Kidney (tissue), 14 donors: Measurements from ENCODE around the gene SS18. TPM values are rescaled to one million over a fixed set of nuclear protein-coding genes. Genes with fewer than 3 reads are reported as not detected.

Source experiments
- DNase-seq, 5 donors: peaks; one replicate each; pipeline ENCODE4 v3.0.0-alpha.2; 2013 to 2020
- FAIRE-seq: peaks from 2 replicates; lab custom pipeline; 2012; peaks lifted over from hg19 to GRCh38; lab: Jason Lieb, UNC
- H3K27ac ChIP-seq, 2 donors: one replicate each; pipeline ENCODE4 v1.7.0; 2013; ENCODE audit warnings: low read depth in 2 of 2, low read length in 2 of 2, inconsistent platforms in 1 of 2
- H3K27me3 ChIP-seq: one replicate; pipeline ENCODE4 v1.7.1; 2013; ENCODE audit warnings: low read length, inconsistent platforms; ENCODE audit not compliant: control insufficient read depth, insufficient read depth
- H3K36me3 ChIP-seq, 3 donors: one replicate each; pipeline versions ENCODE4 v1.7.0 to v1.7.1; 2013; ENCODE audit warnings: low read length in 3 of 3, control low read depth in 1 of 3, inconsistent platforms in 1 of 3; ENCODE audit not compliant: insufficient read depth in 3 of 3, control insufficient read depth in 2 of 3
- H3K4me1 ChIP-seq, 3 donors: one replicate each; pipeline versions ENCODE4 v1.7.0 to v1.7.1; 2013; ENCODE audit warnings: low read length in 3 of 3, inconsistent platforms in 1 of 3, low read depth in 1 of 3; ENCODE audit not compliant: control insufficient read depth in 2 of 3, insufficient read depth in 2 of 3
- H3K4me3 ChIP-seq, 3 donors: one replicate each; pipeline versions ENCODE4 v1.7.0 to v1.8.1; 2013; ENCODE audit warnings: low read length in 3 of 3, control low read depth in 1 of 3, inconsistent platforms in 1 of 3
- H3K9ac ChIP-seq, 3 donors: one replicate each; pipeline versions ENCODE4 v1.7.0 to v1.7.1; 2013; ENCODE audit warnings: low read length in 3 of 3, control low read depth in 1 of 3, inconsistent platforms in 1 of 3
- H3K9me3 ChIP-seq, 3 donors: one replicate each; pipeline versions ENCODE4 v1.7.0 to v1.7.1; 2013; ENCODE audit warnings: low read length in 3 of 3, control low read depth in 1 of 3, inconsistent platforms in 1 of 3; ENCODE audit not compliant: control insufficient read depth in 2 of 3, insufficient read depth in 1 of 3
- CTCF ChIP-seq: IDR thresholded peaks from 3 replicates; pipeline ENCODE4 v1.5.1; 2012; ENCODE audit warnings: mild to moderate bottlenecking, moderate library complexity, borderline replicate concordance; ENCODE audit not compliant: insufficient read depth; ENCODE audit errors: extremely low read depth
- intact Hi-C: fragments of 100-400 bp; cut with DNase I; formaldehyde crosslinking; loops from one replicate; pipeline ENCODE4 v1.11.1; 2022
- polyA plus RNA-seq: library from polyadenylated mRNA; stranded (reverse); fragments of 350-450 nt; fragmentation: Illumina TruSeq; extraction: RNeasy Lipid Tissue Mini Kit (QIAGEN cat#74804); gene quantifications from one replicate; pipeline ENCODE4 v1.2.3, GENCODE V29; 2014; ENCODE audit warnings: low read depth, low replicate concordance; ENCODE audit not compliant: insufficient read depth
- total RNA-seq: library from RNA; stranded (reverse); fragmentation: NEBNext Ultra II Directional; extraction: Animal tissue kit (Norgen Biotek cat#: 25700); gene quantifications from one replicate; pipeline ENCODE4 v1.2.1, GENCODE V29; 2021
- donor health status: control.
- donor health status: control.
- donor health status: control.
- donor health status: control.
- donor health status: control.
- donor health status: DM: yes; HTN: yes; CAD: no.
- donor health status: Normal renal cell carcinoma (clear cell type).

SS18 gene
- total and polyA plus RNA-seq, 2 donors from 2014 or later = 43.2 to 89.6 TPM

- peak; percentile 64 for FAIRE-seq
- intact Hi-C loops = no loop called here
- Histone ChIP-seq H3K4me3 (no peak overlapping the region), H3K36me3 (peaks cover 10 to 22% (median 15%) of the 10 kb centered on the region in 3 donors), H3K9me3 (no peaks in the 10 kb centered on the region), H3K27ac (no peak overlapping the region), H3K27me3 (no peaks in the 10 kb centered on the region), H3K9ac (no peak overlapping the region), H3K4me1 (no peaks in the 10 kb centered on the region)
- peak in 1 of 5 donors; percentile 21 for DNase-seq
- TF ChIP-seq CTCF = no peak
These were observed 38.6 kb downstream of the SS18 start for GRCh38 chr18:26051843-26052242.

DNA sequence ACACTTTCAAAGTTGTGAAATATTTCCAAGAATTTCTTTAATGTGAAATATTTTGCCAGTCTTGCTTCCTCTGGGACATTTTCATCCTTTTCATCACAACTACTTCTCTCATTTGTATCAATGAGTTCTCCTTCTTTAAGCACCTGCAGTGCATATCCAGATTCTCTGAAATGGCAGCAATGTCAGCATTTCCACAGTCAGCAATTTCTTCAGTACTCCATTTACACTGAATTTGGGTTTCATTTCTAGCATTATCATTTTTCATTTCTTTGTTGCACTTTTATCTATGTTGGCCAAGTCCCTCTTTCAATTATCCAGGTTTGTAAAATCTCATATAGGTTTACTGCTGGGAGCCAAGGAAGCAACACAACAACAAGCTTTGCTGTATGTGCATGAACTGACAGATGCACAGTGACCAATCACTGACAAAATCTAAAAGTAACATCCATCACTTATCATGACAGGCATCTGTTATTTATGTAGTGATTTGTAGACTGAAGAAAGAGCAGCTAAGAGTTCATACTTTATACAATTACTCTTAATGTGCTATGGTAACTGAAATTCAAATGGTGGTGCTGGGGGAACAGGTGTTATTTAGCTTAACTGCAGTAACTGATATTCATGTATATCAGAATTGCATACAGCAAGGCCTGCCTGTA, 43.9 kb downstream of the SS18 start:
- no peak for DNase-seq
- Histone ChIP-seq H3K27me3 (no peaks in the 10 kb centered on the region), H3K27ac (no peak overlapping the region), H3K4me3 (no peak overlapping the region), H3K4me1 (no peaks in the 10 kb centered on the region), H3K36me3 (peaks cover 0 to 2% (median 2%) of the 10 kb centered on the region in 3 donors), H3K9me3 (no peaks in the 10 kb centered on the region), H3K9ac (no peak overlapping the region)
- intact Hi-C loops = no loop called here
- TF ChIP-seq CTCF = no peak
- FAIRE-seq = no peak

DNA sequence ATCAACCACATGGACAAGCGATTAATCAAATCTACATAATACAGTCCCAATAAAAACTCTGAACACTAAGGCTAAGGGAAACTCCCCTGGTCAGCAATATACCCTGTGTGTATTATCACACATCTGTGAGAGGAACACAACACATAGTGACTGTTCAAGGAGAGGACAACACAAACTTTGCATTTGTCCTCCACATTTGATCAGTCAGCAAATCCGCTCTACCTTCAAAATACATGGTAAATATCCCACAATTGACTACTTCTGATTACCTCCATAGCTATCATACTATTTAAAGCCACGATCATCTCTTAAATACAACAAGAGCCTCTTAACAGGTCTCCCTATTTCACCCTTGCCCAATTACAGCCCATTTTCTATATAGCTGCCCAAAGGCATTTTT, 45.6 kb downstream of the SS18 start:
- no peak for FAIRE-seq

More for the DNA sequence above, 45.6 kb downstream of the SS18 start:
- Histone ChIP-seq H3K27ac (no peak overlapping the region), H3K36me3 (peaks cover 0 to 2% (median 2%) of the 10 kb centered on the region in 3 donors), H3K27me3 (no peaks in the 10 kb centered on the region), H3K9ac (no peak overlapping the region), H3K9me3 (no peaks in the 10 kb centered on the region), H3K4me3 (no peak overlapping the region), H3K4me1 (no peaks in the 10 kb centered on the region)
- TF ChIP-seq CTCF = no peak
- no peak for DNase-seq
- intact Hi-C loops = no loop called here
